HEK293 (cell line): Measurements from ENCODE around the gene FAM124A.
A peak's percentile ranks its signal among the peaks of the same experiment; 100 is the strongest.

Experiments
- HOXA7 ChIP-seq: sonication (generic); formaldehyde crosslinking; IDR thresholded peaks from 2 replicates; pipeline ENCODE4 v1.8.1; 2022; ENCODE audit warnings: missing genetic modification reagents, borderline replicate concordance
- REPIN1 ChIP-seq: fragments of 450-650 bp; formaldehyde crosslinking; IDR thresholded peaks from 2 replicates; pipeline ENCODE4 v1.5.1; 2017; ENCODE audit warnings: missing biosample characterization, missing genetic modification characterization, low read depth
- ZNF24 ChIP-seq: fragments of 450-650 bp; formaldehyde crosslinking; IDR thresholded peaks from 2 replicates; pipeline ENCODE4 v1.5.1; 2016; ENCODE audit warnings: missing biosample characterization, missing genetic modification characterization
- ZNF266 ChIP-seq: fragments of 450-650 bp; formaldehyde crosslinking; IDR thresholded peaks from 2 replicates; pipeline ENCODE4 v1.5.1; 2016; ENCODE audit warnings: missing biosample characterization, missing genetic modification characterization, low read depth
- ZNF335 ChIP-seq: fragments of 450-650 bp; formaldehyde crosslinking; conservative IDR thresholded peaks from 2 replicates; pipeline ENCODE4 v1.5.1; 2016; ENCODE audit warnings: missing biosample characterization, missing genetic modification characterization
- ZNF501 ChIP-seq: fragments of 450-650 bp; formaldehyde crosslinking; IDR thresholded peaks from 2 replicates; pipeline ENCODE4 v1.5.1; 2016; ENCODE audit warnings: missing biosample characterization, missing genetic modification characterization
- ZNF548 ChIP-seq: fragments of 450-650 bp; formaldehyde crosslinking; IDR thresholded peaks from 2 replicates; pipeline ENCODE4 v1.5.1; 2016; ENCODE audit warnings: missing biosample characterization, missing genetic modification characterization
- ZNF660 ChIP-seq: fragments of 450-650 bp; IDR thresholded peaks from 2 replicates; pipeline ENCODE4 v1.5.1; 2018; ENCODE audit warnings: missing biosample characterization, mild to moderate bottlenecking, missing genetic modification characterization
- ZSCAN30 ChIP-seq: fragments of 450-650 bp; IDR thresholded peaks from 2 replicates; pipeline ENCODE4 v1.5.1; 2018; ENCODE audit warnings: missing biosample characterization, mild to moderate bottlenecking, missing genetic modification characterization, moderate library complexity
- TF ChIP-seq, protein P1 (sequence below): fragments of 450-650 bp; formaldehyde crosslinking; IDR thresholded peaks from 2 replicates; pipeline ENCODE4 v1.5.1; 2016; ENCODE audit warnings: missing biosample characterization, missing genetic modification characterization

DNA sequence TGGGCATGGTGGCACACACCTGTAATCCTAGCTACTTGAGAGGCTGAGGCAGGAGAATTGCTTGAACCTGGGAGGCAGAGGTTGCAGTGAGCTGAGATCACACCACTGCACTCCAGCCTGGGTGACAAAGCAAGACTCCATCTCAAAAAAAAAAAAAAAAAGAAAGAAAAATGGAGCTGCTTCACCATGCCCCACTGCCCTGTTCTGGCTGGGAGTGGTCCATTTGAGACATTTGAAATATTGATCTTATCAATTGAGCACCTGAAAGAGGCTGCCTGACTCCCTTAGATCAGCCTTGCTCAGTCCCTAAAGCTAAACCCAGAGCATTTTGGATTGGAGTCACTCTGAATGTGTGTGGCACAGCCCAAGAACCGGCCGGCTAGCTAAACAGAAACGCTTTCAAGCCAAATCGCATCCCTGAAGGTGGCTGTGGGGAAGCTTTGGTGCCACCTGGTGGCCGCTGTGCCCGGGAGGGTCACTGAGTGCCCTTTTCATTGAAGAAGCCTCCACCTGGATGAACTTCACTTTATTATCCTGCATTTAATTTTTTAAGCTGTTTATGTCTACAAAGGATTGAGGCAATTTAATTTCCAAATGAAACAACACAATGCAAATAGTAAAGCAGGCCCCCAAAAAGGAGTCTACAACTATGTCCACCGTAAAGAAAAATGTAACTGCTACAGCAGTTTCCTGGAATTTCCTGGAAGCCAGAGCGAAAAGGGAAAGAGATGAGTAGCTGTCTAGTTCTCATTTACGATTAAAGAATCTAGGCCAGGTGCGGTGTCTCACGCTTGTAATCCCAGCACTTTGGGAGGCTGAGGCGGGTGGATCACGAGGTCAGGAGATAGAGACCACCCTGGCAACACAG is 64.2 kb downstream of the FAM124A start:
- TF ChIP-seq ZNF660 (tag by site-specific recombination), result peak; percentile 61; the same call in 1 of the 2 replicates
- no peak for TF ChIP-seq ZNF548 (tag by site-specific recombination)
- no peak for TF ChIP-seq ZNF335 (tag by site-specific recombination)
- TF ChIP-seq ZSCAN30 (tag by site-specific recombination), result 0 out of 2 replicates have a peak, but pooled peaks have one; percentile 31
- TF ChIP-seq, protein P1, sequence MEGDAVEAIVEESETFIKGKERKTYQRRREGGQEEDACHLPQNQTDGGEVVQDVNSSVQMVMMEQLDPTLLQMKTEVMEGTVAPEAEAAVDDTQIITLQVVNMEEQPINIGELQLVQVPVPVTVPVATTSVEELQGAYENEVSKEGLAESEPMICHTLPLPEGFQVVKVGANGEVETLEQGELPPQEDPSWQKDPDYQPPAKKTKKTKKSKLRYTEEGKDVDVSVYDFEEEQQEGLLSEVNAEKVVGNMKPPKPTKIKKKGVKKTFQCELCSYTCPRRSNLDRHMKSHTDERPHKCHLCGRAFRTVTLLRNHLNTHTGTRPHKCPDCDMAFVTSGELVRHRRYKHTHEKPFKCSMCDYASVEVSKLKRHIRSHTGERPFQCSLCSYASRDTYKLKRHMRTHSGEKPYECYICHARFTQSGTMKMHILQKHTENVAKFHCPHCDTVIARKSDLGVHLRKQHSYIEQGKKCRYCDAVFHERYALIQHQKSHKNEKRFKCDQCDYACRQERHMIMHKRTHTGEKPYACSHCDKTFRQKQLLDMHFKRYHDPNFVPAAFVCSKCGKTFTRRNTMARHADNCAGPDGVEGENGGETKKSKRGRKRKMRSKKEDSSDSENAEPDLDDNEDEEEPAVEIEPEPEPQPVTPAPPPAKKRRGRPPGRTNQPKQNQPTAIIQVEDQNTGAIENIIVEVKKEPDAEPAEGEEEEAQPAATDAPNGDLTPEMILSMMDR (tag by site-specific recombination), result 0 out of 2 replicates have a peak, but pooled peaks have one; percentile 31
- TF ChIP-seq ZNF501 (tag by site-specific recombination), result no peak
- TF ChIP-seq ZNF24 (tag by site-specific recombination), result no peak
- no peak for TF ChIP-seq HOXA7 (CRISPR knock-in tag)
- TF ChIP-seq ZNF266 (tag by site-specific recombination), result no peak
- no peak for TF ChIP-seq REPIN1 (tag by site-specific recombination)
